Measurements from ENCODE around the gene RHOBTB1.
"Not testable (repeated sequence)": the region's sequence is repeated elsewhere in the genome, so short reads cannot be mapped to it uniquely, and the experiment has no call there.

The RHOBTB1 gene

DNA sequence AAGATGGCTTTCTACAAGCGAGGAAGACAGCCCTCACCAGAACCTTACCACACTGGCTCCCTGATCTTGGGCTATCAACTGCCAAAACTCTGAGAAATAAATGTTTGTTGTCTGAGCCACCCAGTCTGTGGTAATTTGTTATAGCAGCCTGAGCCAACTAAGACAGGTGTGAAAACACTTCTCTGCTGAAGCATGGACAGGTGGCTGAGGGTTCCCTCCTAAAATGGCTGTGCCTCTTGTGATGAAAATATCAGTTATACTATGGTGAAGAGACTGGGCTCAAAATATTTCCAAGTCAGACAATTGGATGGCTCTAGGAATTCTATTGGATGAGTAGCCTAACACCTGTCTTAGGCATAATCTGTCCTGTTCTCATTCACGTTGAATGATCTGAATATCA lies 87.6 kb downstream of the RHOBTB1 start:
- DNase-seq: no peak

- no peak for DNase-seq
Measured at GRCh38 chr10:60853637-60854036, 90.3 kb downstream of the RHOBTB1 start.

DNA sequence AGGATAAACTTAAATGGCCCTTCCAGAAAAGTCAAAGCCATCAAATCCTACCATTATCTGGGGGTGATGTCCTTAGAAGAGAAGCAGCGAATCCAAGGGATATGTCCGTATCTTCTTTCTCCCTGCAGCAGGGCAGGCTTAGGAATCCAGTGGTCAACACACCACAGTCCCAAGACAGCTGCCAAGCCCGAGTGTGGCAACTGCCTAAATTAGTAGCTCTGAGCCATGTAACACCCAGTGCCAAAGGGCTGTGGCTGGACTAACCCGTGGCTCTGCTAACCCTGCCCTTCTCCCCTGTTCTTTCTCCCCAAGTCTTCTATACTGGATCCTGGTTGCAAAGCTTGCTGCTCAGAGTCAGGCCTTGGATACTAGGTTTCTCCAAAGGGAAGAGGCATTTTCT lies 90.9 kb downstream of the RHOBTB1 start:
- DNase-seq: no peak

DNA sequence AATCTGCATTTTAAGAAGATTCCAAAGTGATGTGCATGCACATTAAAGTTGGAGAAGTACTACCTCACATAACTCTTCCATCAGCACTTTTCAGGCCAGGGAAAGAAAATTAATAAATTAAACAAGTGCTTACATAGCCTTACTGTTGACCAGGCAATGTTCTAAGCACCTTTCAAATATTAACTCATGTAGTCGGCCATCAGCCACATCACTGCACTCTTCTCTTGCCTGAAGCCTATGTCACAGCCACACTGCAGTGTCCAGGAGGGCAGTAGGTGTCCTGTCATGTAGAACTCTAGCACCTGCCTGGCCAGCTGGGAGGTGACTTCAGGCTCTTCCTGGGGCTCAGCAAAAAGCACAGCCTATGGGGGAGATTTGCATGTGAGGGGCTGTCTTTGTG lies 94.2 kb downstream of the RHOBTB1 start:
- DNase-seq: no peak

GRCh38 chr10:60849217-60849616 lies 94.8 kb downstream of the RHOBTB1 start:
- DNase-seq: no peak

DNA sequence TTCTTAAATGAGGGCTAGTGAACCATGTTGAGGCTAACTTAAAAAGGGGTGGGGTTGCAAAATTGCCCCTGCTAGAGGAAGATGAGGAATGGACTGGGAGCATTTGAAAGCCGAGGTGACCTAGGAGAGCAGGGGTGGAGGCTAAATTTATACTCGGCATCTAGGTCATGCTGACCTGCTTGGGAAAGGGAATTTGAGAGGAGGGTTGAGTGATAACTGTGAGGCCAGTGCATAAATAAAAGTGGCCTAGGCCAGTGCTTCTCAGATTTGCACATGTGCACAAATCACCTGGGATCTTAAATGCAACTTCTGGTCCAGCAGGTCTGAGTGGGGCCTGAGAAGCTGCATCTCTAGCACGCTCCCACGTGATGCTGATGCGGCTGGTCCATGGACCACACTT lies 95.3 kb downstream of the RHOBTB1 start:
- no peak for DNase-seq

DNA sequence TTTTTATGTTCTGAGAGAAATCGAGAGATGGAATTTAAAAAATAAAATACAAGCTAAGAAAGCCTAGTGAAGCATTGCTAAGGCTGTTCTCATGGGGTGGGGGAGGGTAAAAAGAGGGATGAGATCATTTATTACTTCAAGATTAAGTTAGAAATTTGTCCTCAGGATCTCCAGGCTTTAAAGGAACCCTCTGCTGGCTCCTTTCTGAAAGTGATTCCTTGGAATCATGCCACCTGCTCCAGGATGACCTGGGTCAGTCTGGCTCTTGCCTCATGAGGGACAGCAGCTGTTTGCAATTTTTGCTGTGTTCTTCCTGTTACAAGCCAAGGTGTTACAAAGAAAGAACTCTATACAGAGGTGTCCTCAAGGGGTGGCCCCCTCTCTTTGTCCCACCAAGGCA lies 95.9 kb downstream of the RHOBTB1 start:
- DNase-seq: no peak

DNA sequence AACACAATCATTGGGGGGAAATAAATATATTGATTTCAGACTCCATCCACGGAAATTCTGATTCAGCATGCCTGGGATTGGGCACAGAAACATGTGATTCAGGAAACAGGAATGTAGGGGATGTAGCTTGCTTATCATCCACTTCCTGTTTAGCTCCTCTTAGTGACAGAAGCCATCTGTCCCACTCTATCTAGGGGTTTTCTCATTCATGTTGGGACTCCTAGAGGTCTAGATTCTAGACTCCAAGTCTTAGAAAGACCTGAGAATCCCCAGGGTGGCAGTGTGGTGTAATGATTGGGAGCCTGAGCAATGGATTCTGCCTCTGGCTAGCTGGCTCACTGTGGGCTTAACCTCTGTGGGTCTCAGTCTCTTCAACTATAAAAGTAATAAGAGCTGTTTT lies 97.8 kb downstream of the RHOBTB1 start:
- no peak for DNase-seq

GRCh38 chr10:60845038-60845437 lies 98.9 kb downstream of the RHOBTB1 start:
- no peak for DNase-seq

GRCh38 chr10:60842694-60843093 lies 101.3 kb downstream of the RHOBTB1 start:
- no peak for DNase-seq

- DNase-seq: not testable (repeated sequence)
Measured at GRCh38 chr10:60841227-60841626, 102.8 kb downstream of the RHOBTB1 start.

DNA sequence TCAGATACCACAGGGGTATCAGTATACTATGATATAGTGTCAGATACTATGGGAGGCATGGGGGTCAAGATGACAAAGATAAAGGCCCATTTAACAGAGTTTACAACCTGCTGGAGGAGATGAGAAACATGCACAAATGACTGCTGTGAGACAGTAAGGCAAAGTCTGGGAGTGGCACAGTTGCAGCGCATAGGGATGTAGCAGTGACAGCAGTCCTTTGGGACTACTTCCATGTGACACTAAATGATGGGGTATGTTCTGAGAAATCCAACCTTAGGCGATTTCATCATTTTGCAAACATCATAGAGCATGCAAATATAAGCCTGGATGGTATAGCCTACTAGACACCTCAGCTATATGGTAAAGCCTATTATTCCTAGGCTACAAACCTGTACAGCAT lies 108.9 kb downstream of the RHOBTB1 start:
- no peak for DNase-seq

DNA sequence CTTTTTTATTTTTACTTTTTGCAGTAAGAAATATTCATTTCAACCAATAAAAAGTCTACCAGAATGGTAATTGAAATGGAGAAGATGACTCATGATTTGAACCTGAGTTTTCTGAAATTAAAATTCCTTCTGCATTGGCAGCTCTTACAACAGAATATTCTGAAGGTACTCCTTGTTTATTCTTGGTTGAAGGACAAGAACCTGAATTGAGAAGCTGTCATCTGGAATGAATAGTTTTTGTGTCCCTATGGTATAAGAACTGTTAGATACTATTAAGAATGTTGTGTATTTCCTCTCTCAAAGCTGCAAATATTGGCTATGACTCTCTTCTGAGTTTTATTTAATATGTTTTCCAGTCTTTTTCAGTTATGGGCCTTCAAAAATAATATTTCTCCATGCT lies 109.6 kb downstream of the RHOBTB1 start:
- DNase-seq: no peak

DNA sequence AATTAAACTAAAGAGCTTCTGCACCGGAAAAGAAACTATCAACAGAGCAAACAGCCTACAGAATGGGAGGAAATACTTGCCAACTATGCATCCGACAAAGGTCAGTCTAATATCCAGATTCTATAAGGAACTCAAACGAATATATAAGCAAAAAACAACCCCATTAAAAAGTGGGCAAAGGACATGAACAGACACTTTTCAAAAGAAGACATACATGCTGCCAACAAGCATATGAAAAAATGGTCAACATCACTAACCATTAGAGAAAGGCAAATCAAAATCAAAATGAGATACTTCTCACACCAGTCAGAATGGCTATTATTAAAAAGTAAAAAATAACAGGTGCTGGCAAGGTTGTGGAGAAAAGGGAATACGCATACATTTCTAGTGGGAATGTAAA lies 111.8 kb downstream of the RHOBTB1 start:
- DNase-seq: not testable (repeated sequence)

GRCh38 chr10:60828489-60828852 lies 115.5 kb downstream of the RHOBTB1 start:
- no peak for DNase-seq

- no peak for DNase-seq
Measured at GRCh38 chr10:60827791-60828488, 116.0 kb downstream of the RHOBTB1 start.

DNA sequence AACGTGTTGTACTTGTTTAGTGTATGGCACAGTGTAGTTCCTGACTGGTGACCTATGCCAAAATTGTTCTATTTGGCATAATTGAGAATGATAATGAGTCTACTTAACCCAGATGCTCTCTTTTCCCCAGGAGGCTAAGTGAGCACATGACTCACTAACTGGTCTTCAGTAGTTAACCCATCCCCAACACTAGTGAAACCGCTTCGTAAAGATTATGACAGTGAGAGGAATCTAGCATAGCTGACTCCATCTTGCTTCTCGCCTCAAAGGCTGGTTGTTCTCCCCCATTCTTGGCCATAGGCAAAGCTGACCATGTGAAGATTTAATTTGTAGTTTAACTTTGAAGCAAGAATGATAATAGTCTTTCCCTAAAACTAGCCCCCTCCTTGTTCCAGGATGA lies 118.5 kb downstream of the RHOBTB1 start:
- no peak for DNase-seq

DNA sequence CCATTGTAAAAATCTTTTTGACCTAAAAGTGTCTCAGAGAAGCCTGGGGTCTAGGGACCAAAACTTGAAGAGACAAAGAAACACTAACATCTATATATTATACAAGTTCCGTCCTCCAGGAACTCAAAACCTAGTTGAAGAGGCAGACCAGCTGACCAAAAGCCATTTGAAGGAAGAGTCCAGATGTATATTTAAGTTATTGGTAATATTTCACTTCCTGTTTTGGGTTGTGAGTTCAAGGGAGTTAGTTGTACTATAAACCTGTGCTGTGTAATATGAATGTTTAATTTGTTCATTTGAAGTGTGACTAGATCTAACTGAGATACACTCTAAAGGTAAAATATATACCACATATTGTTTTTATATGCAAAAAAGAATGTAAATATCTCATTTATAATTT lies 120.7 kb downstream of the RHOBTB1 start:
- no peak for DNase-seq

DNA sequence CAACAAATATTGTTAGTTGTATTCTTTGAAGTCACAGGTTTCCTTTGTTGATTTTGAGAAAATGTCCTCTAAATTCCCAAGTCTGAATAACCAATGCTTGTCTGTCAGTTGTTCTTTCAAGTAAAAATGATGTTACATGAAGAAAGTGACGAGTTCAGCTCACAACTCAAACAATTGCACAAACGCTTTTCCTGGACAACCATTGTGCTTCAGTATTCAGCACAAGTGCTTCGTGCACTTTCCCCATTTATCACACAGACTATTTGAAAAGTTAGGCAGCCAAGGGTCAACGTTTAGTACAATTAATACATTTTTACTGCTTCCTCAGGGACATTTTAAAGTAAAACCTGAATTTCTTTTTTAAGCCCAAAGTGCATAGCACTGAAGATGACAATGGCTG lies 121.2 kb downstream of the RHOBTB1 start:
- DNase-seq: no peak

- DNase-seq: no peak
Measured at GRCh38 chr10:60821656-60822055, 122.3 kb downstream of the RHOBTB1 start.

GRCh38 chr10:60820093-60820754 lies 123.8 kb downstream of the RHOBTB1 start:
- no peak for DNase-seq
